GOT3 (cell line): ENCODE measurements around the gene U2AF2.
A peak's percentile ranks its signal among the peaks of the same experiment; 100 is the strongest.

Source experiments
- DNase-seq: peaks from one replicate; lab custom pipeline; 2025; ENCODE audit warnings: mixed read lengths; lab: John Stamatoyannopoulos, UW

U2AF2 gene

GRCh38 chr19:55654868-55655647, at the start of gene U2AF2:
Gene U2AF2, plus strand, starts transcription at chr19:55655035. Its CDS starts 70 bp downstream, at chr19:55655105.
- DNase-seq, result peak; percentile 66

- DNase-seq, result peak; percentile 91
Observed at GRCh38 chr19:55605207-55605636, 49.6 kb upstream of the U2AF2 start.

- peak; percentile 18 for DNase-seq
Observed at GRCh38 chr19:55605637-55606470, 49.0 kb upstream of the U2AF2 start, which contains the start of gene ZNF865. Gene ZNF865, plus strand, starts transcription at chr19:55605647. Its CDS starts 7,972 bp downstream, at chr19:55613619.

- no peak for DNase-seq
Observed at GRCh38 chr19:55606471-55606787, 48.4 kb upstream of the U2AF2 start.

- DNase-seq, result no peak
Observed at GRCh38 chr19:55606817-55607216, 48.0 kb upstream of the U2AF2 start.

GRCh38 chr19:55609326-55609725, 45.5 kb upstream of the U2AF2 start:
- DNase-seq, result no peak

- DNase-seq, result no peak
Observed at GRCh38 chr19:55611300-55611982, 43.4 kb upstream of the U2AF2 start.

GRCh38 chr19:55611983-55612645, 42.7 kb upstream of the U2AF2 start:
- no peak for DNase-seq

- no peak for DNase-seq
Observed at GRCh38 chr19:55613396-55613795, 41.4 kb upstream of the U2AF2 start.

- no peak for DNase-seq
Observed at GRCh38 chr19:55613930-55614710, 40.7 kb upstream of the U2AF2 start.

- no peak for DNase-seq
Observed at GRCh38 chr19:55614711-55615542, 39.9 kb upstream of the U2AF2 start.

GRCh38 chr19:55615543-55616394, 39.1 kb upstream of the U2AF2 start:
- no peak for DNase-seq

- no peak for DNase-seq
Observed at GRCh38 chr19:55616395-55616875, 38.4 kb upstream of the U2AF2 start.

GRCh38 chr19:55617426-55617825, 37.4 kb upstream of the U2AF2 start:
- no peak for DNase-seq

GRCh38 chr19:55618426-55618825, 36.4 kb upstream of the U2AF2 start:
- no peak for DNase-seq

GRCh38 chr19:55619286-55619685, 35.5 kb upstream of the U2AF2 start:
- no peak for DNase-seq

GRCh38 chr19:55620410-55621204, 34.2 kb upstream of the U2AF2 start:
- no peak for DNase-seq

GRCh38 chr19:55621205-55621672, 33.6 kb upstream of the U2AF2 start:
- DNase-seq, result no peak
